GM12878 (cell line): ENCODE data around the gene R3HDM2. TPM values are rescaled to one million over a fixed set of nuclear protein-coding genes. Genes with fewer than 3 reads are reported as not detected.

ENCODE experiments used
- ATAC-seq: fragments of 200-7000 bp; cut with Tn5 transposase; 3 replicates; pipeline ENCODE4 v1.9.1; 2020; ENCODE audit warnings: mild to moderate bottlenecking, moderate library complexity
- BruUV-seq: library from RNA; stranded (reverse); fragments of 400-500 nt; replicated peaks from 2 replicates; lab custom pipeline; 2021; lab: Mats Ljungman, UMichigan
- CTCF ChIA-PET: fragments of 300-600 bp; sonication (Branson Sonifier 250); formaldehyde crosslinking; extraction: SDS; loops from one replicate; lab custom pipeline; 2021; ENCODE audit warnings: inconsistent platforms; lab: Yijun Ruan, JAX
- POLR2A ChIA-PET: fragments of 350-600 bp; formaldehyde crosslinking; extraction: SDS; loops from one replicate; lab custom pipeline; 2021; ENCODE audit warnings: inconsistent platforms; lab: Charles Lee
- RAD21 ChIA-PET: fragments of 300-600 bp; sonication (Branson Sonifier 250); formaldehyde crosslinking; loops from one replicate; lab custom pipeline; 2023; ENCODE audit warnings: antibody characterized with exemption; ENCODE audit not compliant: unreplicated experiment; lab: Charles Lee
- SMC1A ChIA-PET: fragments of 300-600 bp; sonication (Branson Sonifier 250); formaldehyde crosslinking; loops from one replicate; lab custom pipeline; 2023; ENCODE audit not compliant: unreplicated experiment, uncharacterized antibody; lab: Charles Lee
- DNase-seq: peaks from one replicate; pipeline ENCODE4 v3.0.0-alpha.2; 2011; ENCODE audit warnings: low read depth, low spot score
- FAIRE-seq: peaks from 3 replicates; lab custom pipeline; 2011; peaks lifted over from hg19 to GRCh38; lab: Jason Lieb, UNC
- H2AFZ ChIP-seq: 2 replicates; pipeline ENCODE4 v1.6.0; 2011; ENCODE audit warnings: low read depth, low read length, control low read depth; ENCODE audit not compliant: control insufficient read depth
- H3K27ac ChIP-seq: 2 replicates; pipeline ENCODE4 v1.5.1; 2011; ENCODE audit warnings: control low read depth; ENCODE audit not compliant: control insufficient read depth, insufficient read depth
- H3K27me3 ChIP-seq, 2 experiments: replicated peaks in 1 of 2; 2 replicates each; pipeline versions ENCODE4 v1.6.0 to v1.6.1; 2011; ENCODE audit warnings: low read length in 1 of 2; ENCODE audit not compliant: control insufficient read depth in 2 of 2, insufficient read depth in 2 of 2
- H3K36me3 ChIP-seq, 2 experiments: 2 replicates each; pipeline ENCODE4 v1.5.1; 2011; ENCODE audit warnings: low read length in 1 of 2; ENCODE audit not compliant: control insufficient read depth in 2 of 2, insufficient read depth in 2 of 2
- H3K4me1 ChIP-seq: 2 replicates; pipeline ENCODE4 v1.6.1; 2011; ENCODE audit warnings: mild to moderate bottlenecking, low read length, moderate library complexity, mixed read lengths; ENCODE audit not compliant: control insufficient read depth, insufficient read depth
- H3K4me2 ChIP-seq: 2 replicates; pipeline ENCODE4 v1.6.0; 2011; ENCODE audit warnings: control low read depth; ENCODE audit not compliant: control insufficient read depth, insufficient read depth
- H3K4me3 ChIP-seq: fragments of 200-600 bp; sonication (generic); 2 replicates; pipeline ENCODE4 v1.5.1; 2016
- H3K79me2 ChIP-seq: 2 replicates; pipeline ENCODE4 v1.6.0; 2011; ENCODE audit warnings: low read length; ENCODE audit not compliant: control insufficient read depth, insufficient read depth
- H3K9ac ChIP-seq: 2 replicates; pipeline ENCODE4 v1.8.0; 2011; ENCODE audit warnings: low read length, control low read depth, mixed read lengths; ENCODE audit not compliant: control insufficient read depth, insufficient read depth
- H3K9me3 ChIP-seq: replicated peaks from 3 replicates; pipeline ENCODE4 v1.5.1; 2011; ENCODE audit warnings: mild to moderate bottlenecking, low read length; ENCODE audit not compliant: control insufficient read depth, insufficient read depth
- H4K20me1 ChIP-seq: 2 replicates; pipeline ENCODE4 v1.6.0; 2011; ENCODE audit not compliant: control insufficient read depth, insufficient read depth
- CBX3 ChIP-seq: fragments of 200-600 bp; sonication (generic); IDR thresholded peaks from 2 replicates; pipeline ENCODE4 v1.6.1; 2016; ENCODE audit warnings: low read depth, borderline replicate concordance
- CEBPZ ChIP-seq: fragments of 150-350 bp; IDR thresholded peaks from 2 replicates; pipeline ENCODE4 v1.6.1; 2016; ENCODE audit warnings: low read depth, low read length
- EGR1 ChIP-seq, 2 experiments: IDR thresholded peaks; 1 replicate in 1 of 2; 2 replicates in 1 of 2; pipeline ENCODE4 v1.6.1; 2011 to 2012; ENCODE audit warnings: low read depth in 2 of 2, low read length in 2 of 2, borderline replicate concordance in 1 of 2, mild to moderate bottlenecking in 1 of 2, moderate library complexity in 1 of 2
- IKZF1 ChIP-seq: fragments of 450-650 bp; conservative IDR thresholded peaks from 2 replicates; pipeline ENCODE4 v1.6.1; 2017; ENCODE audit warnings: antibody characterized with exemption, mild to moderate bottlenecking
- NFYA ChIP-seq: IDR thresholded peaks from 2 replicates; pipeline ENCODE4 v1.6.1; 2011; ENCODE audit warnings: low read depth, mild to moderate bottlenecking, low read length, improper control_type of control experiment, borderline replicate concordance
- PBX3 ChIP-seq: IDR thresholded peaks from 2 replicates; pipeline ENCODE4 v1.6.1; 2011; ENCODE audit warnings: mild to moderate bottlenecking, low read depth, low read length, moderate library complexity; ENCODE audit not compliant: insufficient replicate concordance
- SMAD1 ChIP-seq: fragments of 450-650 bp; IDR thresholded peaks from 2 replicates; pipeline ENCODE4 v1.6.1; 2018; ENCODE audit warnings: mild to moderate bottlenecking, low read depth; ENCODE audit not compliant: partially characterized antibody
- SUZ12 ChIP-seq: fragments of 200-600 bp; sonication (generic); IDR thresholded peaks from one replicate; pipeline ENCODE4 v1.6.1; 2018; ENCODE audit warnings: antibody characterized with exemption, mild to moderate bottlenecking; ENCODE audit not compliant: unreplicated experiment
- TARDBP ChIP-seq: IDR thresholded peaks from 2 replicates; pipeline ENCODE4 v1.6.1; 2016; ENCODE audit warnings: borderline replicate concordance
- ZNF24 ChIP-seq: fragments of 450-650 bp; IDR thresholded peaks from 2 replicates; pipeline ENCODE4 v1.6.1; 2017; ENCODE audit warnings: antibody characterized with exemption, mild to moderate bottlenecking
- ZNF622 ChIP-seq: fragments of 450-650 bp; IDR thresholded peaks from 2 replicates; pipeline ENCODE4 v1.6.1; 2017; ENCODE audit warnings: mild to moderate bottlenecking, inconsistent platforms
- WGBS: methylation state at CpG from one replicate; pipeline ENCODE4 v1.1.6; 2016; ENCODE audit warnings: low lambda C conversion rate; ENCODE audit not compliant: insufficient replicate concordance, insufficient coverage; ENCODE audit errors: missing lambda C conversion rate; 5-methylcytosine and 5-hydroxymethylcytosine counted together
- in situ Hi-C: fragments of 300-500 bp; cut with MboI; formaldehyde crosslinking; loops from 9 replicates; pipeline ENCODE4 v1.14.3; 2018; ENCODE audit warnings: mixed read lengths
- intact Hi-C: fragments of 100-400 bp; cut with micrococcal nuclease; formaldehyde crosslinking; loops from one replicate; pipeline ENCODE4 v1.14.2; 2022; ENCODE audit not compliant: unreplicated experiment
- polyA plus RNA-seq, 11 experiments: library from polyadenylated mRNA; depleted of rRNA in 4 of 11; unstranded in 6 of 11; stranded (reverse) in 5 of 11; fragments of >200 nt; fragmentation: Nextera tagmentation in 4 of 11; fragmentation: Illumina TruSeq in 1 of 11; extraction: Ambion mirVana in 4 of 11; extraction: Trizol in 1 of 11; gene quantifications; 1 replicate in 1 of 11; 2 replicates in 10 of 11; pipeline versions ENCODE4 v1.2.1 to v1.2.3, GENCODE V29; 2011 to 2016; ENCODE audit warnings: inconsistent platforms in 2 of 11, missing spikeins in 2 of 11, low read depth in 1 of 11
- total RNA-seq, 4 experiments: library from RNA; depleted of rRNA in 3 of 4; stranded (reverse); fragments of >200 nt in 3 of 4; fragmentation: Illumina TruSeq in 1 of 4; extraction: Trizol in 1 of 4; gene quantifications; 2 replicates each; pipeline versions ENCODE4 v1.2.1 to v1.2.3, GENCODE V29; 2013 to 2021
- TF ChIP-seq, protein P1 (sequence below): fragments of 450-650 bp; IDR thresholded peaks from 2 replicates; pipeline ENCODE4 v1.6.1; 2016; ENCODE audit warnings: mild to moderate bottlenecking
- TF ChIP-seq, protein P2 (sequence below): fragments of 450-650 bp; formaldehyde crosslinking; IDR thresholded peaks from 2 replicates; pipeline ENCODE4 v1.4.0; 2022; ENCODE audit warnings: mild to moderate bottlenecking, moderate library complexity

R3HDM2 gene
- total and polyA plus RNA-seq, 10 of the 15 experiments (the other 5 are each of a cell fraction or from before 2014, with no cell fraction given): 4.6 to 26.1 (median 11.2) TPM

DNA sequence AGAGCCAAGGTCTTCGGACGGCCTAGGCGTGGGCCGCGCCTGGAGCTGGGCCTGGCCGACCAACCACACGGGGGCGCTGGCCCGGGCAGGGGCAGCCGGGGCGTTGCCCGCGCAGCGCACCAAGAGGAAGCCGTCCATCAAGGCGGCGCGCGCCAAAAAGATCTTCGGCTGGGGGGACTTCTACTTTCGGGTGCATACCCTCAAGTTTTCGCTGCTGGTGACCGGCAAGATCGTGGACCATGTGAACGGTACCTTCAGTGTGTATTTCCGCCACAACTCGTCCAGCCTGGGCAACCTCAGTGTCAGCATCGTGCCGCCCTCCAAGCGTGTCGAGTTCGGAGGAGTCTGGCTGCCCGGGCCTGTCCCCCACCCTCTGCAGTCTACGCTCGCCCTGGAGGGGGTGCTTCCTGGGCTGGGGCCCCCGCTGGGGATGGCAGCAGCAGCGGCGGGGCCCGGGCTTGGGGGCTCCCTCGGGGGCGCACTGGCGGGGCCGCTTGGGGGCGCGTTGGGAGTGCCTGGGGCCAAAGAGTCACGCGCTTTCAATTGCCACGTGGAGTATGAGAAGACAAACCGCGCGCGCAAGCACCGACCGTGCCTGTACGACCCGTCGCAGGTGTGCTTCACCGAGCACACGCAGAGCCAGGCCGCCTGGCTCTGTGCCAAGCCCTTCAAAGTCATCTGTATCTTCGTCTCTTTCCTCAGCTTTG is 205.7 kb downstream of the R3HDM2 start:
- WGBS: 15% methylated on average over 39 of the region's 61 CpGs
- FAIRE-seq (no peak), DNase-seq (no peak), ATAC-seq (peak; percentile 63)
- no peaks in the 10 kb centered on the region for H3K9me3 ChIP-seq
- no peak overlapping the region for H3K4me2 ChIP-seq
- no peaks in the 10 kb centered on the region for H3K36me3 ChIP-seq
- ChIA-PET POLR2A (no interaction called here), RAD21 (interaction anchor here (1.1 kb wide), 1 partner anchor 15 kb away, joined by 4 read pairs; no protein-coding TSS in a partner anchor), SMC1A (interaction anchor here (0.9 to 1.0 kb wide), 2 partner anchors 11 kb away, joined by 3 read pairs; no protein-coding TSS in a partner anchor), CTCF (interaction anchor here (0.5 to 7.8 kb wide), 6 partner anchors 11 to 63 kb away, joined by 3 to 202 read pairs (median 10); partner anchors contain the start of gene STAC3)
- no peak overlapping the region for H3K9ac ChIP-seq
- peaks cover 20% of the 10 kb centered on the region for H3K4me1 ChIP-seq
- H3K27ac ChIP-seq: no peak overlapping the region
- BruUV-seq: no TSS peak
- peaks cover 13 to 17% of the 10 kb centered on the region in 2 experiments; a peak in 3 of 4 replicates for H3K27me3 ChIP-seq
- in situ Hi-C loops: no loop called here
- no peak overlapping the region for H3K4me3 ChIP-seq
- H4K20me1 ChIP-seq: no peaks in the 10 kb centered on the region
- H3K79me2 ChIP-seq: peaks cover 7% of the 10 kb centered on the region
- intact Hi-C loops: no loop called here
- H2AFZ ChIP-seq: no peak overlapping the region
- no peak for TF ChIP-seq ZNF622
- TF ChIP-seq, protein P1, sequence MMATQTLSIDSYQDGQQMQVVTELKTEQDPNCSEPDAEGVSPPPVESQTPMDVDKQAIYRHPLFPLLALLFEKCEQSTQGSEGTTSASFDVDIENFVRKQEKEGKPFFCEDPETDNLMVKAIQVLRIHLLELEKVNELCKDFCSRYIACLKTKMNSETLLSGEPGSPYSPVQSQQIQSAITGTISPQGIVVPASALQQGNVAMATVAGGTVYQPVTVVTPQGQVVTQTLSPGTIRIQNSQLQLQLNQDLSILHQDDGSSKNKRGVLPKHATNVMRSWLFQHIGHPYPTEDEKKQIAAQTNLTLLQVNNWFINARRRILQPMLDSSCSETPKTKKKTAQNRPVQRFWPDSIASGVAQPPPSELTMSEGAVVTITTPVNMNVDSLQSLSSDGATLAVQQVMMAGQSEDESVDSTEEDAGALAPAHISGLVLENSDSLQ: peak; percentile 75
- TF ChIP-seq, protein P2, sequence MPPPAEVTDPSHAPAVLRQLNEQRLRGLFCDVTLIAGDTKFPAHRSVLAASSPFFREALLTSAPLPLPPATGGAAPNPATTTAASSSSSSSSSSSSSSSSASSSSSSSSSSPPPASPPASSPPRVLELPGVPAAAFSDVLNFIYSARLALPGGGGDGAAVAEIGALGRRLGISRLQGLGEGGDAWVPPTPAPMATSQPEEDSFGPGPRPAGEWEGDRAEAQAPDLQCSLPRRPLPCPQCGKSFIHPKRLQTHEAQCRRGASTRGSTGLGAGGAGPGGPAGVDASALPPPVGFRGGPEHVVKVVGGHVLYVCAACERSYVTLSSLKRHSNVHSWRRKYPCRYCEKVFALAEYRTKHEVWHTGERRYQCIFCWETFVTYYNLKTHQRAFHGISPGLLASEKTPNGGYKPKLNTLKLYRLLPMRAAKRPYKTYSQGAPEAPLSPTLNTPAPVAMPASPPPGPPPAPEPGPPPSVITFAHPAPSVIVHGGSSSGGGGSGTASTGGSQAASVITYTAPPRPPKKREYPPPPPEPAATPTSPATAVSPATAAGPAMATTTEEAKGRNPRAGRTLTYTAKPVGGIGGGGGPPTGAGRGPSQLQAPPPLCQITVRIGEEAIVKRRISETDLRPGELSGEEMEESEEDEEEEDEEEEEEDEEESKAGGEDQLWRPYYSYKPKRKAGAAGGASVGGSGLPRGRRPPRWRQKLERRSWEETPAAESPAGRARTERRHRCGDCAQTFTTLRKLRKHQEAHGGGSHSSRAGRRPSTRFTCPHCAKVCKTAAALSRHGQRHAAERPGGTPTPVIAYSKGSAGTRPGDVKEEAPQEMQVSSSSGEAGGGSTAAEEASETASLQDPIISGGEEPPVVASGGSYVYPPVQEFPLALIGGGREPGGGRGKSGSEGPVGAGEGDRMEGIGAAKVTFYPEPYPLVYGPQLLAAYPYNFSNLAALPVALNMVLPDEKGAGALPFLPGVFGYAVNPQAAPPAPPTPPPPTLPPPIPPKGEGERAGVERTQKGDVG: no peak
- TF ChIP-seq PBX3: peak; percentile 59
- 0 out of 2 replicates have a peak, but pooled peaks have one; percentile 16 for TF ChIP-seq IKZF1
- no peak for TF ChIP-seq CEBPZ
- TF ChIP-seq TARDBP: no peak
- TF ChIP-seq SUZ12: peak; percentile 34
- 0 out of 3 replicates have a peak, but pooled peaks of 1 of the 2 experiments have one; percentile 13 for TF ChIP-seq EGR1 (IDR thresholded peaks at IDR 0.05; ENCODE audit: borderline replicate concordance in 1 of 2, low read depth in 2 of 2, low read length in 2 of 2)
- no peak for TF ChIP-seq NFYA
- no peak for TF ChIP-seq ZNF24
- no peak for TF ChIP-seq CBX3
- peak; percentile 68 for TF ChIP-seq SMAD1
